IPS-15b (cell line): ENCODE results near the gene ABCB4.

Source experiments
- H3K27me3 ChIP-seq: one replicate; pipeline ENCODE4 v1.6.1; 2013; ENCODE audit warnings: low read length; ENCODE audit not compliant: control insufficient read depth, insufficient read depth
- H3K36me3 ChIP-seq: one replicate; pipeline ENCODE4 v1.6.1; 2013; ENCODE audit warnings: low read length; ENCODE audit not compliant: control insufficient read depth, insufficient read depth
- H3K4me1 ChIP-seq: one replicate; pipeline ENCODE4 v1.6.1; 2013; ENCODE audit warnings: mild to moderate bottlenecking, low read length; ENCODE audit not compliant: control insufficient read depth, insufficient read depth
- H3K4me3 ChIP-seq: one replicate; pipeline ENCODE4 v1.5.1; 2013; ENCODE audit warnings: low read depth, low read length
- H3K9ac ChIP-seq: one replicate; pipeline ENCODE4 v1.6.1; 2013; ENCODE audit warnings: low read depth, mild to moderate bottlenecking, low read length
- H3K9me3 ChIP-seq: one replicate; pipeline ENCODE4 v1.6.1; 2013; ENCODE audit warnings: mild to moderate bottlenecking, low read length; ENCODE audit not compliant: control insufficient read depth, insufficient read depth

ABCB4 gene

DNA sequence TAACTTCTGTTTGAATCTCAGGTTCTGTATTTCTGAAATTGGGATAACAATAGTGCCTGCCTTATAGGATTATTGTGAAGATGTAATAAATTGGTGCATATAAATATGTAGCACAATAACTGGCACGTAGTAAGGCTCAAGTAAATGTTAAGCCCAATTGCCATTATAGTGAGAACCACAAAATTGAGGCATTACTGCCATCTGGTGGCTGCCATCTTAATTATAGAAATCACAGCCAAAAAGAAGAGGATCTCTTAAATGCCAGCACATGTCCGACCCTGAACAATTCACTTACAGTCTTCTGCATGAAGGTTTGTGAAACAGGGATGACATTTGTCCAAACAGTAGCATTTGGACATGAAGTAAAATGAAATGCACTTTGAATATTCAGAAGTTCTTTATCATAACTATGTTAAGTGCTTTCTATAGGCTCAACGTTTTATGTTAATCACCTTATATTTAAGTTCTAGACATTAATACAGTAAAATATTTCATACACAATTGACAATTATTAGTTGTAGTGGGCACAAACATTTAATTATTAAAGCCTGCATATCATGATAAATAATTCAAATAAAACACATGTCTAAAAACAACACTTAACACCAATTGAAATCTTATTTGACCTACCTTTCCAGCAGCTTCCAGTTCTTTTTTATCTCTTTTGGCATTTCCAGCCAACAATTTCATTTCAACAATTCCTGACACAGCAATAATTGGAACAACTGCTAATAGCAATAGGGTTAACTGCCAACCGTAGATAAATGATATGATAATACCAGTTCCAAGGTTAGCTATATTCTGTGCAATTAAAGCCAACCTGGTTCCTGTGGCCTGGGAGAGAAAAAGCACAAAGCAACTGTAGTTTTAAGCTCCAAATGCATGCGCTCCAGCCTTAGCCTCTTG is 58.5 kb downstream of the ABCB4 start:
- no peaks in the 10 kb centered on the region for H3K27me3 ChIP-seq
- H3K9ac ChIP-seq, result no peak overlapping the region
- no peaks in the 10 kb centered on the region for H3K9me3 ChIP-seq
- no peaks in the 10 kb centered on the region for H3K4me1 ChIP-seq
- H3K36me3 ChIP-seq, result no peaks in the 10 kb centered on the region
- no peak overlapping the region for H3K4me3 ChIP-seq

DNA sequence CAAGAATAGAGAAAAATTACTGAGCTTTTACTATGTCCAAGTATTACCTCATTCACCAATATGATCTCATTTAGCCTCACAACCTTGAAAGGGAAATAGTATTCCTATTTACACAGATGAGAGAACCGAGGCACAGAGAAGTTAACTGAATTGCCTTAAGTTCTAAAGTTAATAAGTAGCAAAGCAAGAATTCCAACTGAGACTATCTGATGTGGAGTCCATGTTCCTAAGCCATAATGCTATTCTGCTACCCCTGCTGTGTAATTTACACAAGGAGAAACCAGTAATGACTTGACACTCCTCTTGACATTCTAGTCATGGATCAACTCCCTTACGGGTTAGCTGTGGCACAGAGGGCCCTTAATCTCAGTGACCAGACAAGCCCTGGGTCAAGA is 60.7 kb downstream of the ABCB4 start:
- H3K9ac ChIP-seq, result no peak overlapping the region
- no peaks in the 10 kb centered on the region for H3K36me3 ChIP-seq

DNA sequence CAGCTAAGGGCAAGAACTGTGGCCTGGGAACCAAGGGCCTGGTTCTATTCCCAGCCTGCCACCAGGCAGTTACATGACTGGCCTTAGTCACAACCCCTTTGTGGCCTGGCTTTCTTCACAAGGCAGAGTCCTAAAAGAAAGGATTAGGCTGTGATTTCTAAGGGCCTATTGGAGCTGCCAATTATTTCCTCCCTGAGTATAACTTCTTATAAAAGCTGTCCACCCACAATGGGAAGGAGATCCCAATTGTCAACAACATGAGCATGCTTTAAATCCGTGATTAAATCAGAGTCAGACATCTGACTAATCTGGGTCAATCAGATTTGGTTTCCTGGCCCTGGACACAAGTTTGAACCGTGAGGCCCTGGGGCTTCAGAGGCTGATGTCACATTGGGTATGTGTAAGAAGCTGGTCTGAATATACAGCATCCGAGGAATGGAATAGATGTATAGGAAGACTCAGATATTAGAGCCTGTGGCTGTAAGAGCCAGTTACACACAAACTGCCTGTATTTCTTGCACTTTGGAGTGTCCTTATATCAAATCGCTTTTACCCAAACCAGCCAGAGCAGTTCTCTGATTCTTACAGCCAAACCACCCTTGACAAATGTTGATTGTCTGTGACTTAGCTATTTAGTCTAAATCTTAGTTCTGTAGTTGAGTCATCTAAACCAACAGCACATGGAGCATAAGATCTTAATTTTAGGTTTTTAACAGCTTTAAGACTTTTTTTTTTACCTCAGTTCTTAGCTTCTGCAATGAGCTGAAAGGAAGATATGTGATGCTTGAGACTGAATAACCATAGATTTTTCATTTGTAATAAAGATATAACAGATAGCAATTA is 61.3 kb downstream of the ABCB4 start:
- Histone ChIP-seq H3K4me1 (no peaks in the 10 kb centered on the region), H3K9me3 (no peaks in the 10 kb centered on the region), H3K9ac (no peak overlapping the region), H3K36me3 (no peaks in the 10 kb centered on the region), H3K4me3 (no peak overlapping the region), H3K27me3 (no peaks in the 10 kb centered on the region)

More for the DNA sequence above, 60.7 kb downstream of the ABCB4 start:
- no peaks in the 10 kb centered on the region for H3K27me3 ChIP-seq
- no peaks in the 10 kb centered on the region for H3K9me3 ChIP-seq
- no peak overlapping the region for H3K4me3 ChIP-seq
- H3K4me1 ChIP-seq, result no peaks in the 10 kb centered on the region

GRCh38 chr7:87413029-87413428 is 62.5 kb downstream of the ABCB4 start:
- Histone ChIP-seq H3K9ac (no peak overlapping the region), H3K36me3 (no peaks in the 10 kb centered on the region), H3K4me3 (no peak overlapping the region), H3K27me3 (no peaks in the 10 kb centered on the region), H3K9me3 (no peaks in the 10 kb centered on the region), H3K4me1 (no peaks in the 10 kb centered on the region)

DNA sequence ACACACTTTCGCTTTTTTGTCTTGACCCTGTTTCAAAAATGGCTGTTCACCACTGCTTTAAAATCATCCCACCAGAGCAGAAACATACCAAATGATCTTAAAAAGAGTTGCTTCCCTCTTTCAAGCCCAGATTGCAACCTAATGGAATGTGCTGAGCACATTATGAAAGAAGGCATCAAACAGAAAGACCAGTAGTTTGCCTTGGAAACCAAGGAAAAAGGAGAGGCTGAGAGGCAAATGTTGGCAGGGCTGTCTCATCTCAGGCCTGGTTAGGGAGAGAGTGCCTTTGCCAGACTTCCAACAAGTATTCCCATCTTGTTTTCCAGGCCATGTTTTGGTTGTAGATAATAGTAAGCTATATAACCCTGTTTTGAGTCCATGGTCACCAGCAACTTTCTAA is 64.3 kb downstream of the ABCB4 start:
- no peaks in the 10 kb centered on the region for H3K27me3 ChIP-seq
- H3K4me1 ChIP-seq, result no peaks in the 10 kb centered on the region
- H3K9me3 ChIP-seq, result no peaks in the 10 kb centered on the region
- H3K36me3 ChIP-seq, result no peaks in the 10 kb centered on the region
- no peak overlapping the region for H3K9ac ChIP-seq
- H3K4me3 ChIP-seq, result no peak overlapping the region

DNA sequence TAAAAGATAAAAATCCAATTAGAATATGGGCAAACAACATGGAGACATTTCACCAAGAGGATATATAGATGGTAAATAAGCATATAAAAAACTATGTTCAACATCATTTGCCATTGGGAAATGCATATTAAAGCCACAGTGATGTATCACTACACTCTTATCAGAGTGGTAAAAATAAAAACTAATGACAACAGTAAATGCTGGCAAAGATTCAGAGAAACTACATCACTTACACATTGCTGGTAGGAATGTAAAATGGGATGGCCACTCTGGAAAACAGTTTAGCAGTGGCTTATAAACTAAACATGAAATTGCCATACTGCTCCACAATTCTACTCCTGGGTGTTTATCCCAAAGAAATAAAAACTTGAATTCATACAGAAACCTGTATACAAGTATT is 70.8 kb downstream of the ABCB4 start:
- Histone ChIP-seq H3K9me3 (no peaks in the 10 kb centered on the region), H3K9ac (no peak overlapping the region), H3K36me3 (no peaks in the 10 kb centered on the region), H3K4me3 (no peak overlapping the region), H3K27me3 (no peaks in the 10 kb centered on the region), H3K4me1 (no peaks in the 10 kb centered on the region)

DNA sequence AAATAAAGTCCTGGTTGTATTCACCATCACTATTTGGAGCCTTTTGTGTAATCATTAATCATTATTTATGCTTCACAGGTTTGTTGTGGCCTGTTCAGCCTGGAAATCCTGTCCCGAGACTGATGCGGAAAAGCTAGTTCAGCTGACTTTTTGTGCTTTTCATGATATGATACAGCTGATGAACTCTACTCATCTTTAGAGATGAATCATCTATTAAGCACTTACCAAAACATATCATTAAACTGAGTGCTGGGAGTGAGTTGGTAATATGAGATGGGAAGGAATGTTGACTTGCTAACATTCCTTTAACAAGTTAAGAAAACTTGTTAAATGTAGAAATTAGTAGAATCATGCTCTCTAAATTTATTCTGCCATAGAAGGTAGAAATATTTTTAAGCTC is 77.0 kb downstream of the ABCB4 start:
- Histone ChIP-seq H3K9ac (no peak overlapping the region), H3K27me3 (no peaks in the 10 kb centered on the region), H3K9me3 (no peaks in the 10 kb centered on the region), H3K4me3 (no peak overlapping the region), H3K36me3 (no peaks in the 10 kb centered on the region), H3K4me1 (no peaks in the 10 kb centered on the region)

DNA sequence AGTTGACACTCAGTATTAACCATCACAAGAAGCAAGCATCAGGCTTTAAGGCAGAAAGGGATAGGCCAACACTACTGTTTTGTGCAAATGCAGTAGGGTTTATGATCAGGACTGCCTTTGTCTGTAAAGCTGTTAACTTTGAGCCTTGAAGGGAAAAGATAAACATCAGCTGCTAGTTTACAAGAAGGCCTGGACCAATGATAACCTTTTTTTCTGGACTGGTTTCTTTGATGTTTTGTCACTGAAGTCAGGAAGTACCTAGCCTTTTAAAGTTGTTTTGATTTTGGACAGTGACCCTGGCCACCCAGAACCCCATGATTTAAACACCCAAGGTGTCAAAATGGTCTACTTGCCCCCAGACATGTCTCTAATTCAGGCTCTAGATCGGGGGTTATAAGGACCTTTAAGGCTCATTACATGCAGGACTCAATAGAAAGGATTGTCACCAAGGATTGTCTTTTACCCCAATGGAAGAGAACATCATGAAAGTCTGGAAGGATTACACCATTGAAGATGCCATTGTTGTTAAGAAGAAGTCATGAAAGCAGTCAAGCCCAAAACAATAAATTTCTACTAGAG is 79.9 kb downstream of the ABCB4 start:
- H3K27me3 ChIP-seq, result no peaks in the 10 kb centered on the region
- H3K9ac ChIP-seq, result no peak overlapping the region
- H3K9me3 ChIP-seq, result no peaks in the 10 kb centered on the region
- H3K36me3 ChIP-seq, result no peaks in the 10 kb centered on the region
- H3K4me1 ChIP-seq, result no peaks in the 10 kb centered on the region
- H3K4me3 ChIP-seq, result no peak overlapping the region

- H3K4me3 ChIP-seq, result no peak overlapping the region
- peaks cover 2% of the 10 kb centered on the region for H3K36me3 ChIP-seq
- no peaks in the 10 kb centered on the region for H3K27me3 ChIP-seq
- no peak overlapping the region for H3K9ac ChIP-seq
- no peaks in the 10 kb centered on the region for H3K9me3 ChIP-seq
- no peaks in the 10 kb centered on the region for H3K4me1 ChIP-seq
These were observed 84.3 kb downstream of the ABCB4 start for GRCh38 chr7:87391020-87391701.

- Histone ChIP-seq H3K9me3 (no peaks in the 10 kb centered on the region), H3K9ac (no peak overlapping the region), H3K27me3 (no peaks in the 10 kb centered on the region), H3K4me1 (no peaks in the 10 kb centered on the region), H3K4me3 (no peak overlapping the region), H3K36me3 (no peaks in the 10 kb centered on the region)
These were observed 94.6 kb downstream of the ABCB4 start for GRCh38 chr7:87380905-87381304.

GRCh38 chr7:87375662-87376435 is 99.6 kb downstream of the ABCB4 start:
- Histone ChIP-seq H3K27me3 (no peaks in the 10 kb centered on the region), H3K4me3 (no peak overlapping the region), H3K4me1 (no peaks in the 10 kb centered on the region), H3K9ac (no peak overlapping the region), H3K36me3 (no peaks in the 10 kb centered on the region), H3K9me3 (no peaks in the 10 kb centered on the region)
